Measurements from ENCODE around the gene LRMDA.

DNA sequence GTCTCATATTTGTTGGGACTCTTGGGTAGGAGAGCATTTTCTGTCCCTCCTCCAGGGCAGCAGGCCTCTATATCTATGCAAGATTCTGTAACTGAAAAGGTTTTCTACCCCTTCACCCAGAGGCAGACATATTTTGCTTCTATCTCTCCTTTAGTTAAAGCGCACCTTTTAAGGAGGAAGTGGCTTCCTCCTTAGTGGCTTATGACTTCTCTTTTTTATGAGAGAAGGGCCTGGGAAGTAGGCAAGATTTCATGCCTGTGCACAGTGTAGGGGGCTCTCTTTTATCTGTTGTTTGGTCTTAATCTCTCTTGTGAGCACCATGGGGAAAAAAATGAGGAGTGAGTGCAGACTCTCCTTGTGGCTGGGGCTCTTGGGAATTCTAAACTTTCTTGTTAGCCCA, 122.1 kb downstream of the LRMDA start:
- no peak for TF ChIP-seq SP5 (CRISPR knock-in tag; IDR thresholded peaks at IDR 0.05; ENCODE audit: borderline replicate concordance, low read depth)
- no peak for TF ChIP-seq GABPA (IDR thresholded peaks at IDR 0.05; ENCODE audit: low read depth, low read length)
- TF ChIP-seq GABPA (CRISPR knock-in tag; IDR thresholded peaks at IDR 0.05; ENCODE audit: low read depth): no peak
- TF ChIP-seq ZNF235 (CRISPR knock-in tag; IDR thresholded peaks at IDR 0.05; ENCODE audit: borderline replicate concordance): no peak
- TF ChIP-seq ZBTB8A (CRISPR knock-in tag; IDR thresholded peaks at IDR 0.05; ENCODE audit: borderline replicate concordance, low read depth): no peak
- TF ChIP-seq ZNF292 (CRISPR knock-in tag; IDR thresholded peaks at IDR 0.05; ENCODE audit: borderline replicate concordance, low read depth): no peak
- TF ChIP-seq, protein P1, sequence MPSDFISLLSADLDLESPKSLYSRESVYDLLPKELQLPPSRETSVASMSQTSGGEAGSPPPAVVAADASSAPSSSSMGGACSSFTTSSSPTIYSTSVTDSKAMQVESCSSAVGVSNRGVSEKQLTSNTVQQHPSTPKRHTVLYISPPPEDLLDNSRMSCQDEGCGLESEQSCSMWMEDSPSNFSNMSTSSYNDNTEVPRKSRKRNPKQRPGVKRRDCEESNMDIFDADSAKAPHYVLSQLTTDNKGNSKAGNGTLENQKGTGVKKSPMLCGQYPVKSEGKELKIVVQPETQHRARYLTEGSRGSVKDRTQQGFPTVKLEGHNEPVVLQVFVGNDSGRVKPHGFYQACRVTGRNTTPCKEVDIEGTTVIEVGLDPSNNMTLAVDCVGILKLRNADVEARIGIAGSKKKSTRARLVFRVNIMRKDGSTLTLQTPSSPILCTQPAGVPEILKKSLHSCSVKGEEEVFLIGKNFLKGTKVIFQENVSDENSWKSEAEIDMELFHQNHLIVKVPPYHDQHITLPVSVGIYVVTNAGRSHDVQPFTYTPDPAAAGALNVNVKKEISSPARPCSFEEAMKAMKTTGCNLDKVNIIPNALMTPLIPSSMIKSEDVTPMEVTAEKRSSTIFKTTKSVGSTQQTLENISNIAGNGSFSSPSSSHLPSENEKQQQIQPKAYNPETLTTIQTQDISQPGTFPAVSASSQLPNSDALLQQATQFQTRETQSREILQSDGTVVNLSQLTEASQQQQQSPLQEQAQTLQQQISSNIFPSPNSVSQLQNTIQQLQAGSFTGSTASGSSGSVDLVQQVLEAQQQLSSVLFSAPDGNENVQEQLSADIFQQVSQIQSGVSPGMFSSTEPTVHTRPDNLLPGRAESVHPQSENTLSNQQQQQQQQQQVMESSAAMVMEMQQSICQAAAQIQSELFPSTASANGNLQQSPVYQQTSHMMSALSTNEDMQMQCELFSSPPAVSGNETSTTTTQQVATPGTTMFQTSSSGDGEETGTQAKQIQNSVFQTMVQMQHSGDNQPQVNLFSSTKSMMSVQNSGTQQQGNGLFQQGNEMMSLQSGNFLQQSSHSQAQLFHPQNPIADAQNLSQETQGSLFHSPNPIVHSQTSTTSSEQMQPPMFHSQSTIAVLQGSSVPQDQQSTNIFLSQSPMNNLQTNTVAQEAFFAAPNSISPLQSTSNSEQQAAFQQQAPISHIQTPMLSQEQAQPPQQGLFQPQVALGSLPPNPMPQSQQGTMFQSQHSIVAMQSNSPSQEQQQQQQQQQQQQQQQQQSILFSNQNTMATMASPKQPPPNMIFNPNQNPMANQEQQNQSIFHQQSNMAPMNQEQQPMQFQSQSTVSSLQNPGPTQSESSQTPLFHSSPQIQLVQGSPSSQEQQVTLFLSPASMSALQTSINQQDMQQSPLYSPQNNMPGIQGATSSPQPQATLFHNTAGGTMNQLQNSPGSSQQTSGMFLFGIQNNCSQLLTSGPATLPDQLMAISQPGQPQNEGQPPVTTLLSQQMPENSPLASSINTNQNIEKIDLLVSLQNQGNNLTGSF (CRISPR knock-in tag; IDR thresholded peaks at IDR 0.05): no peak
- TF ChIP-seq SP1 (IDR thresholded peaks at IDR 0.05): no peak
- no peak for TF ChIP-seq SP1 (CRISPR knock-in tag; IDR thresholded peaks at IDR 0.05)
- no peak for TF ChIP-seq FOSL1 (CRISPR knock-in tag; IDR thresholded peaks at IDR 0.05; ENCODE audit: borderline replicate concordance)
- TF ChIP-seq CEBPB (IDR thresholded peaks at IDR 0.05; ENCODE audit: borderline replicate concordance, low read depth, low read length): no peak
- TF ChIP-seq, protein P2, sequence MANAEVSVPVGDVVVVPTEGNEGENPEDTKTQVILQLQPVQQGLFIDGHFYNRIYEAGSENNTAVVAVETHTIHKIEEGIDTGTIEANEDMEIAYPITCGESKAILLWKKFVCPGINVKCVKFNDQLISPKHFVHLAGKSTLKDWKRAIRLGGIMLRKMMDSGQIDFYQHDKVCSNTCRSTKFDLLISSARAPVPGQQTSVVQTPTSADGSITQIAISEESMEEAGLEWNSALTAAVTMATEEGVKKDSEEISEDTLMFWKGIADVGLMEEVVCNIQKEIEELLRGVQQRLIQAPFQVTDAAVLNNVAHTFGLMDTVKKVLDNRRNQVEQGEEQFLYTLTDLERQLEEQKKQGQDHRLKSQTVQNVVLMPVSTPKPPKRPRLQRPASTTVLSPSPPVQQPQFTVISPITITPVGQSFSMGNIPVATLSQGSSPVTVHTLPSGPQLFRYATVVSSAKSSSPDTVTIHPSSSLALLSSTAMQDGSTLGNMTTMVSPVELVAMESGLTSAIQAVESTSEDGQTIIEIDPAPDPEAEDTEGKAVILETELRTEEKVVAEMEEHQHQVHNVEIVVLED (CRISPR knock-in tag; IDR thresholded peaks at IDR 0.05; ENCODE audit: borderline replicate concordance): no peak
- no peak for TF ChIP-seq STAG1 (CRISPR knock-in tag; IDR thresholded peaks at IDR 0.05)
- TF ChIP-seq ZBTB21 (CRISPR knock-in tag; IDR thresholded peaks at IDR 0.05): no peak
- TF ChIP-seq EP300 (IDR thresholded peaks at IDR 0.05; ENCODE audit: low read depth in 2 of 2, low read length in 2 of 2): no peak
- no peak for TF ChIP-seq EP300 (CRISPR knock-in tag; IDR thresholded peaks at IDR 0.05; ENCODE audit: borderline replicate concordance)
- TF ChIP-seq CHD2 (IDR thresholded peaks at IDR 0.05; ENCODE audit: low read depth, low read length): no peak

Measured in HepG2 (cell line).